Measurements from ENCODE around the gene NGDN. TPM values are rescaled to one million over a fixed set of nuclear protein-coding genes. Genes with fewer than 3 reads are reported as not detected.

Gene NGDN
- total and polyA plus RNA-seq, 2 of the 8 experiments (the other 6 are each of a cell fraction or from before 2014, with no cell fraction given), result 39.8 to 48.8 TPM

DNA sequence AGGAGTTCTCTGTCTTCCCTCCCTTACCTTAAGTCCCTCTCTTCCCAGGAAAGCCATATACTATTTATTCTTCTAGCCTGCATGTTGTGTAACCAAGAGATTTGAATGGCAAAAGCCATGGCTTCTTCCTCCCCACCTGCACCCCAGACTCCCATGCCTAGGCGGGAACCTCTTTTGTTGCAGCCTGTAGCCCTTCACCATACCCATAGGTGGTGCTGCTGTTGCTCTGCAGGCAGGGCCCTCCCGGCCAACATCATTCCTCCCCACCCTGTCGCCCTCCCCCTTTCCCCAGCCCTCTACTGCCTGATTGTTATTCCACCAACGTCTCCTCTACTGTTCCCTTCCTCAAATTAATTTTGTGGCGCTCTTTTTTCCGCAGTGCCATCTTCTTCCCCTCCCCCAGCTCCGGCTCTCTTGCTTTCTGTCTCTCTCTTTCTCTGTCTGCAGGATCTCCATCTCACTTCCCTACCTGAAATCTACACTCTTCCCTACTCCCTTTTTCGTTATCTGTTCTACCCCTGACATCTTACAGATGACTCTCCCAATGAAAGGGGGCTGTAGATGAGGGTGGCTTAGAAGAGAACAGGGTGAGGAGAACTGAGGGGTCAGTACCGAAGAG lies 13.8 kb downstream of the NGDN start:
- H3K4me3 ChIP-seq (ENCODE audit: extremely low read depth in 1 of 4, insufficient read depth in 2 of 4, low read depth in 3 of 4, low read length in 4 of 4), result peak overlapping the region in 1 of 4 experiments; percentile 35; a peak in 1 of 8 replicates
- H3K36me3 ChIP-seq (ENCODE audit: control insufficient read depth in 2 of 4, insufficient read depth in 4 of 4, low read length in 3 of 4), result no peaks in the 10 kb centered on the region; a peak in 1 of 8 replicates
- no peaks in the 10 kb centered on the region for H3K79me2 ChIP-seq (ENCODE audit: control insufficient read depth in 1 of 2, insufficient read depth in 2 of 2, low read length in 2 of 2)
- ChIA-PET CTCF (ENCODE audit: partially characterized antibody) (interaction anchor here (0.8 to 26.8 kb wide), 8 partner anchors 8 to 233 kb away, joined by 3 to 2092 read pairs (median 4); partner anchors contain the start of genes AP1G2, THTPA and ZFHX2), POLR2A (ENCODE audit: partially characterized antibody) (interaction anchor here (0.9 to 22.8 kb wide), 10 partner anchors 12 to 157 kb away, joined by 3 to 944 read pairs (median 4); partner anchors contain the start of genes AP1G2, THTPA and ZFHX2)
- H3K27me3 ChIP-seq (replicated peaks in 1 of 4; ENCODE audit: control insufficient read depth in 3 of 4, extremely low read depth in 1 of 4, insufficient read depth in 3 of 4, low read length in 3 of 4), result peaks cover 0 to 1% (median 0%) of the 10 kb centered on the region in 4 experiments; a peak in 1 of 7 replicates
- 20% methylated on average over 8 of the region's 9 CpGs; no CpG with 5 or more reads in 1 of the 2 experiments for WGBS, 2 experiments (ENCODE audit: extremely low coverage in 1 of 2, insufficient coverage in 1 of 2, insufficient read length in 1 of 2, insufficient replicate concordance in 2 of 2, low coverage in 1 of 2, low lambda C conversion rate in 2 of 2, missing lambda C conversion rate in 1 of 2)
- peak overlapping the region; percentile 31 for H4K91ac ChIP-seq (replicated peaks; ENCODE audit: insufficient read length, low read length)
- H2BK12ac ChIP-seq (ENCODE audit: low read depth, low read length), result no peak overlapping the region
- H2BK5ac ChIP-seq (ENCODE audit: low read depth, low read length), result peak overlapping the region; percentile 95; the same call in 1 of the 2 replicates
- H3K4me2 ChIP-seq (ENCODE audit: insufficient read depth in 1 of 2, low read depth in 2 of 2, low read length in 2 of 2), result peak overlapping the region; percentile 63 to 76
- H3K18ac ChIP-seq (ENCODE audit: extremely low read depth, low read length), result no peak overlapping the region
- H3K9me3 ChIP-seq (ENCODE audit: insufficient read depth in 2 of 2, low read depth in 1 of 2, low read length in 1 of 2), result no peaks in the 10 kb centered on the region
- no peak overlapping the region for H3K9ac ChIP-seq (replicated peaks in 1 of 4; ENCODE audit: extremely low read depth in 1 of 4, low read depth in 3 of 4, low read length in 3 of 4)
- H2BK20ac ChIP-seq (ENCODE audit: low read length), result 0 out of 2 replicates have a peak overlapping the region, but pooled peaks have one; percentile 9
- H2BK15ac ChIP-seq (ENCODE audit: low read length), result no peak overlapping the region
- peak overlapping the region; percentile 3 for H4K5ac ChIP-seq (ENCODE audit: insufficient read length, low read depth, low read length)
- no peak overlapping the region for H3K14ac ChIP-seq (ENCODE audit: insufficient read length)
- peak in 1 of 2 experiments; percentile 71 for DNase-seq (ENCODE audit: low read depth in 1 of 2, low spot score in 2 of 2)
- no peak overlapping the region for H2AFZ ChIP-seq (ENCODE audit: low read length)
- H3K23me2 ChIP-seq (ENCODE audit: low read depth, low read length), result peaks cover 1% of the 10 kb centered on the region; the same call in 1 of the 2 replicates
- peak overlapping the region; percentile 63; the same call in 1 of the 2 replicates for H3K27ac ChIP-seq (ENCODE audit: low read depth, low read length)
- H4K8ac ChIP-seq (ENCODE audit: extremely low read depth, insufficient read depth, low read length), result no peak overlapping the region
- no peaks in the 10 kb centered on the region for H4K20me1 ChIP-seq (replicated peaks in 1 of 2; ENCODE audit: control insufficient read depth in 1 of 2, insufficient read depth in 2 of 2, low read length in 2 of 2)
- H3K56ac ChIP-seq (replicated peaks; ENCODE audit: insufficient read length, low read depth, low read length), result no peak overlapping the region
- H3K4ac ChIP-seq (replicated peaks; ENCODE audit: insufficient read length, low read depth, low read length), result no peak overlapping the region
- no peak overlapping the region for H2AK5ac ChIP-seq (ENCODE audit: low read depth, low read length)
- H3K79me1 ChIP-seq (ENCODE audit: low read depth, low read length), result no peaks in the 10 kb centered on the region; the same call in 1 of the 2 replicates
- H3K23ac ChIP-seq (ENCODE audit: insufficient read length), result no peak overlapping the region
- H3K4me1 ChIP-seq (replicated peaks in 1 of 4; ENCODE audit: control insufficient read depth in 3 of 4, insufficient read depth in 4 of 4, low read length in 3 of 4), result peaks cover 14 to 46% (median 36%) of the 10 kb centered on the region in 4 experiments
- peak; percentile 87 for FAIRE-seq
- peak overlapping the region; percentile 48 for H2BK120ac ChIP-seq (replicated peaks; ENCODE audit: low read depth, low read length)
- TF ChIP-seq, protein P1, sequence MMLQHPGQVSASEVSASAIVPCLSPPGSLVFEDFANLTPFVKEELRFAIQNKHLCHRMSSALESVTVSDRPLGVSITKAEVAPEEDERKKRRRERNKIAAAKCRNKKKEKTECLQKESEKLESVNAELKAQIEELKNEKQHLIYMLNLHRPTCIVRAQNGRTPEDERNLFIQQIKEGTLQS (IDR thresholded peaks at IDR 0.05; ENCODE audit: insufficient read depth, low read depth, low read length), result no peak
- TF ChIP-seq EP300 (IDR thresholded peaks at IDR 0.05; ENCODE audit: borderline replicate concordance in 1 of 2, low read depth in 2 of 2, low read length in 2 of 2), result peak in 1 of 2 experiments; percentile 7; a peak in 1 of 3 replicates
- TF ChIP-seq SP2 (IDR thresholded peaks at IDR 0.05; ENCODE audit: low read length), result no peak
- no peak for TF ChIP-seq JUN (IDR thresholded peaks at IDR 0.05; ENCODE audit: low read depth, low read length)
- no peak for TF ChIP-seq CHD2 (IDR thresholded peaks at IDR 0.05; ENCODE audit: low read length)
- no peak for TF ChIP-seq CHD1 (IDR thresholded peaks at IDR 0.05; ENCODE audit: low read depth, low read length)
- TF ChIP-seq JUND (IDR thresholded peaks at IDR 0.05; ENCODE audit: low read length), result 0 out of 2 replicates have a peak, but pooled peaks have one; percentile 7
- no peak for TF ChIP-seq SIRT6 (IDR thresholded peaks at IDR 0.05; ENCODE audit: low read length)
- 0 out of 4 replicates have a peak, but pooled peaks of 1 of the 2 experiments have one; percentile 48 for TF ChIP-seq SIN3A (conservative IDR thresholded peaks at IDR 0.05 in 1 of 2, IDR thresholded peaks at IDR 0.05 in 1 of 2; ENCODE audit: low read depth in 1 of 2, low read length in 2 of 2)
- TF ChIP-seq RAD21 (IDR thresholded peaks at IDR 0.05 in 1 of 2, conservative IDR thresholded peaks at IDR 0.05 in 1 of 2; ENCODE audit: low read depth in 2 of 2, low read length in 2 of 2), result peak; percentile 93 to 96
- TF ChIP-seq SP1 (IDR thresholded peaks at IDR 0.05; ENCODE audit: low read depth, low read length), result 0 out of 2 replicates have a peak, but pooled peaks have one; percentile 69
